GM19035 (cell line): ENCODE results near the gene ZNF710.
"Not testable (repeated sequence)": the region's sequence is repeated elsewhere in the genome, so short reads cannot be mapped to it uniquely, and the experiment has no call there.

Experiments
- ATAC-seq: cut with Tn5 transposase; IDR thresholded peaks from one replicate; pipeline ENCODE4 v1.9.1; 2021; ENCODE audit not compliant: unreplicated experiment

ZNF710 gene, protein sequence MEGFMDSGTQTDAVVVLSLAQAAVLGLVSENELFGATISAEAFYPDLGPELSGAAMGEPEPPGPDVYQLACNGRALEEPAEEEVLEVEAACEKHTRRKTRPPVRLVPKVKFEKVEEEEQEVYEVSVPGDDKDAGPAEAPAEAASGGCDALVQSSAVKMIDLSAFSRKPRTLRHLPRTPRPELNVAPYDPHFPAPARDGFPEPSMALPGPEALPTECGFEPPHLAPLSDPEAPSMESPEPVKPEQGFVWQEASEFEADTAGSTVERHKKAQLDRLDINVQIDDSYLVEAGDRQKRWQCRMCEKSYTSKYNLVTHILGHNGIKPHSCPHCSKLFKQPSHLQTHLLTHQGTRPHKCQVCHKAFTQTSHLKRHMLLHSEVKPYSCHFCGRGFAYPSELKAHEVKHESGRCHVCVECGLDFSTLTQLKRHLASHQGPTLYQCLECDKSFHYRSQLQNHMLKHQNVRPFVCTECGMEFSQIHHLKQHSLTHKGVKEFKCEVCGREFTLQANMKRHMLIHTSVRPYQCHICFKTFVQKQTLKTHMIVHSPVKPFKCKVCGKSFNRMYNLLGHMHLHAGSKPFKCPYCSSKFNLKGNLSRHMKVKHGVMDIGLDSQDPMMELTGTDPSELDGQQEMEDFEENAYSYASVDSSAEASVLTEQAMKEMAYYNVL

DNA sequence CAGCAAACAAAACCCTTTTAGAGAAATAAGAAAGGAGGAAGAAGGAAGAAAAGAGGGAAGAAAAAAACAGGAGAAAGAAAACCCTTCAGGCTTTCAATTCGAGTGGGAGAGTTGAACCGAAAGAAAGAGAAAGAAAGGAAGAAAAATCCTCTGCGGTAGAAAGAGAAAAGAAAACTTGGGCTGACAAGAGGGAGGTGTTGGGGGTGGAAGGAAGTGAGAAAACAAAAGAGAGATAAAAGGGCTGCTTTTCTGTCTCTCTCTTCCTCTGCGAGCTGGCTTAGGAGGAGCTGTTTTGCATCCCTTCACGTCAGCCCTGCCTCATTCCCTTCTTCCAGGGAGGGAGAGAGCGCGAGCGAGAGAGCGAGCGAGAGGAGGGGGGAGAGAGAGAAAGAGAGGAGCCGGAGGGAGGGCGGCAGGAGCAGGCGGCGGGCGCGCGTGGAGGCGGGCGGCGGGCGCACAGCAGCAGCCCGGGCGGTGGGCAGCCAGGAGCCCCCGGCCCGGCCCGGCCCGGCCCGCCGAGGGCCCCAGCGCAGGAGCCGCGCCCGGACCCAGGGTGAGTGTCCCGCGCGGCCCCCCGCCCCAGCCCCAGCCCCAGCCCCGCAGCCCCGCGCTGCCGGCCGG, at the start of gene ZNF710:
TSS of gene ZNF710 (plus strand) at position 263 of the 621 bp plus-strand sequence. CDS start 65,814 bp downstream, outside the sequence.
- peak; percentile 23 for ATAC-seq

DNA sequence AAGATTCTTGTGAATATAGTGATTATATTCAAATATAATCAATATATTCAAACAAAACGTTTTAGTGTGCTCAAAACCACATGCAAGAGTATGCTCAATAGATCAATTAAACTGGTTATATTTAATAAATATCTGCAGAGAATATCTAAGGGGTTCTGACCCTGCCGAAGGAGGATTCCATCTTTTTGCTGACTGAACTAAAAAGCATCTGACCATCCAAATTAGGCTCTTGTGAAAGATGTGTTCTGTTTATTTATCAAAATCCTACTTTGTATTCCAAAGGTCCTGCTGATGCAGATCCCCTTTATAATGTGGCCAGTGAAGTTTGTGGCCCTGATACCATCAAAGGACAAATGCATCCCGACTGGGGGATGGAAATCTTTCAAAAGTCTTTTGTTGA, 46.6 kb upstream of the ZNF710 start:
- no peak for ATAC-seq

DNA sequence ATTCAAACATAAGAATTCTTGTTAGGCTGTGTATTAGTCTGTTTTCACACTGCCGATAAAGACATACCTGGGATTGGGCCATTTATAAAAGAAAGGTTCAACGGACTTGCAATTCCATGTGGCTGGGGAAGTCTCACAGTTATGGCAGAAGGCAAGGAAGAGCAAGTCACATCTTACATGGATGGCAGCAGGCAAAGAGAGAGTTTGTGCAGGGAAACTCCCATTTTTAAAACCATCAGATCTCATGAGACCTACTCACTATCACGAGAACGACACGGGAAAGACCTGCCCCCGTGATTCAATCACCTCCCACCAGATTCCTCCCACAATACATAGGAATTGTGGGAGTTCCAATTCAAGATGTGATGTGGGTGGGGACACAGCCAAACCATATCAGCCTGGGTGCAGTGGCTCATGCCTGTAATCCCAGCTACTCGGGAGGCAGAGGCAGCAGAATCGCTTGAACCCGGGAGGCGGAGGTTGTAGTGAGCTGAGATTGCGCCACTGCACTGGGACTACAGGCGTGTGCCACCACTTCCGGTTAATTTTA, 45.6 kb upstream of the ZNF710 start:
- not testable (repeated sequence) for ATAC-seq

DNA sequence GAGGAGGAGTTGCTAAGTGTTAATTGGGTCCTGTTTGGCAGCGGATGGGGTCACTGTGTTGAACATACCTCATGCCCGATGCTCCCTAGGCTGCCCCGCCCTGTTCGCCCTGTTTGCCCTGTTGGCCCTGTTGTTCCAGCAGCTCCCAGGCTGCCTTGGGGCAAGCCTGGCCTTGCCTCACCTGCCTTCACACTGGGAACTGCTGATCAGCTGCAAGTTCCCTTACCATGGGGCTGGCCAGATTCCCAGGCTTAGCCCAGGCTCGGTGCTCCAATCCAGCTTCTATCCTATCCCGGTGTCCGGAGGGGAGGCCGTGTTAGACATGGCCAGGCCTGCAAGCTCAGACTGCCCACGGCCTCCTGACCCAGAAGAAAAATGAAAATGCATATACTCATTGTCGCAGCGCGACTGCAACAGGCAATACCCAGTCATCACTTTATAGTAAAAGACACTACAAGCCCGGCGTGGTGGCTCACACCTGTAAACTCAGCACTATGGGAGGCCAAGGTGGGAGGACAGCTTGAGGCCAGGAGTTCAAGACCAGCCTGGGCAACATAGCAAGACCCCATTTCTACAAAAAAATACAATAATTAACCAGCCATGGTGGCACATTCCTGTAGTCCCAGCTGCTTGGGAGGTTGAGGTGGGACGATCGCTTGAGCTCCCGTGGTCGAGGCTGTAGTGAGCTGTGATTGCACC, 42.9 kb upstream of the ZNF710 start:
- ATAC-seq: no peak

DNA sequence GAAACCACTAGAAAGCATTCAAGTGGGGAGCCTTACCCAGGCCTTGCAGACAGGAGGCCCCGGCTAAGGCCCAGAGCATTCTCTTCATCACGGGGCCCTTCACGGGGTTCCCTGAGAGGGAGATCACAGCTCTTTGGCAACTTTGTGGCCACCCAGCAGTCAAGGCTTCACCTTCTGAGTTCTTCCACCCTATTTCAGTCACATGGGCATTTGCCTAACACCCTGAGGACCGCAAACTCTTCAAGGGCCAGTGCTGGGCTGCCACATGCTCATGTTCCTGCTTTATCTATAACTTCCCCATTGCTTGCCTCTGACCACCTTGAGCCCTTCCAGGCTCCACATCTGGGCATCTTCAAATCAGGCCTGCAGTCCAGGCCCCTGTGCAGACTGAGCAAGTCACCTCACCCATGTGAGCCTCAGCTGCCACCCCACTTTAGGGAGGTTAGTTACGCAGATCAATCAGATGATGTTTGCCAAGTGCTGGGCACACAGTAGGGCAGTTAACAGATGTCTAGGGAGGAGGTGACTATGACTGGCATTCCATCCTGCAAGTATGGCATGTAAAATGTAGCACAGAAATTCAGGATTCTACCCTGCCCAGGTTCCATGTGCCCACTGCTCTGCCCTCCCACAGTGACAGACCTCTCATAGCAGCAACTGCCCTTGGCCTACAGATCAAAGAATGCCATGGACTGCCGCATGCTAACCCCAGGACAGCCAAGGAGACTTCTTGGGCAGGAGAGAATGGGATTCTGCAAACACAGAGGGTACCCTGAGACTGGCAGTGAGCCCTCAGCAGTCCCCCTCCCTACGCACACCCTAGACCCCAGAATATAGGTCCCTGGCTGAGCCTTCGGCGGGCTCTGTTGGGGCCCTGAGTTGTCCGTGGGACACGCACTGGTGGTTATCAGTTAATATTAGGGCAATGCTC, 37.6 kb upstream of the ZNF710 start:
- ATAC-seq: no peak

DNA sequence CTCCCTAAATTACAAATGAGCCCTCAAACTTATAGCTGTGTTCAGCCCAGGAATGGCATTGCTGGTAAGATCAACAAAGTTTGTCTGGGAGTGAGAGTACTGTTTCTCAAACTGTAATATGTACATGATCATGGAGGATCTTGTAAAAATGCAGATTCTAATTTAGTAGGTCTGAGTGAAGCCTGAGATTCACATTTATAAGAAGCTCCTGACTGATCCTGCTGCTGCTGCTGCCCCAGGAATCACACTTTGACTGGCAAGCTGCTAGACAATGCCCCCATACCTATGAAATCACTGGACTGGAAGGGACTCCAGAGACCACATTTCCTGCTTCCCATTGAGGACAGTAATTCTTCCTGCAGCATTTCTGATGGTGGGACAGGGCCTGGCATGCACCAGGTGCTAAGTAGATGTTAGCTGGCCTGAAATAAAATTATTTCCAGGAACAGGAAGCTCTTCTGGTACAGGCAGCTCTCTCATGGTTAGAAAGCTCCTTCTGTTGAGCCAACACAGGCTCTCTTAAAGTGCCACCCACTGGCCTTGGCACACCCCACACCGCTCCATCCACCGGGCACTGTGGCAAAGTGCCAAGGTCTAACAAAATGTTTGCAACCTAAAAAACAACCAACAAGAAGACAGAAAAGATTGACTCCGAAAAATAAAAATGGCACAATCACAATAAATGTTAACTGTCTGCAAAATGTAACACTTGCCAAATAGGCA, 36.7 kb upstream of the ZNF710 start:
- no peak for ATAC-seq

DNA sequence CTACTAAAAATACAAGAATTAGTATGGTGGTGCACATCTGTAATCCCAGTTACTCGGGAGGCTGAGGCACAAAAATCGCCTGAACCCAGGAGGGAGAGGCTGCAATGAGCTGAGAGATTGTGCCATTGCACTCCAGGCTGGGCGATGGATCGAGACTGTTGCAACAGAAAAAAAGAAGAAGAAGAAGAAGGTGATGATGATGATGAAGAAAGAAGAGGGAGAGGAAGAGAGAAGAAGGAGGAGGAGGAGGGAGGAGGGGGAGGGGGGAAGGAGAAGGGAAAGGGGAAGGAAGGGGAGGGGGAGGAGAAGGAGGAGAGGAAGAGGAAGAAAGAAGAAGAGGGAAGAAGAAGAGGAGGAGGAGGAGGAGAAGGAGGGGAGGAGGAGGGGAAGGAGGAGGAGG, 33.2 kb upstream of the ZNF710 start:
- ATAC-seq: no peak

DNA sequence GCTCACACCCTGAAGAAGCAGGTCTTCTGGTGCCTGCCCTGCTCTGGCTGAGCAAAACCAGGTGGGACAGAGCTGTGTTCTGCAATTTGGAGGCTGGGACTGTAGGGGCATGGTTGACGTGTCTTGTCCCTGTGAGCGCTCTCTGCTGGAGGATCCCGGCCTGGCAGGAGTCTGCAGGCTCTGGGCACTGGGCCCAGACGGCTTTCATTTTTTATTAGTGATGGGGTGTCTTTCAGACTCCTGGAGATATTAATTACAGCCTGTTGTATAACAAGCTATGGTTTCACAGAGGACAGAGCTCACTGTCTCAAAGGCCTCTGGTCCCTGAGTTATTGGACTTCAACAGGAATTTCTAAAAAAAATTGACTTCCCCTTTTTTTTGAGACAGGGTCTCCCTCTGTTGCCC, 29.5 kb upstream of the ZNF710 start:
- peak; percentile 96 for ATAC-seq

DNA sequence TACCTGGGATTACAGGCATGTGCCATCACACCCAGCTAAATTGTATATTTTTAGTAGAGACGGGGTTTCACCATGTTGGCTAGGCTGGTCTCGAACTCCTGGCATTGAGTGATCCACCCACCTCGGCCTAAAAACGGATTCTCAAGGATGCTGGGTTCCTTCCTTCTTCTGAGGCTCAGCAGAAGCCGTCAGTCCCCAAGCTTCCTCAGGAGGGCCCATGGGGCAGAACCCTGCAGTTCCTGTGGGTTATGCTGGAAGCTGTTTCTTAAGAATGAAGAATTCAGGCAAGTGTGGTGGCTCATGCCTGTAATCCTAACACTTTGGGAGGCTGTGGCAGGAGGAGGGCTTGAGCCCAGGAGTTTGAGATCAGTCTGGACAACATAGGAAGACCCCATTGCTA, 29.0 kb upstream of the ZNF710 start:
- ATAC-seq: no peak

DNA sequence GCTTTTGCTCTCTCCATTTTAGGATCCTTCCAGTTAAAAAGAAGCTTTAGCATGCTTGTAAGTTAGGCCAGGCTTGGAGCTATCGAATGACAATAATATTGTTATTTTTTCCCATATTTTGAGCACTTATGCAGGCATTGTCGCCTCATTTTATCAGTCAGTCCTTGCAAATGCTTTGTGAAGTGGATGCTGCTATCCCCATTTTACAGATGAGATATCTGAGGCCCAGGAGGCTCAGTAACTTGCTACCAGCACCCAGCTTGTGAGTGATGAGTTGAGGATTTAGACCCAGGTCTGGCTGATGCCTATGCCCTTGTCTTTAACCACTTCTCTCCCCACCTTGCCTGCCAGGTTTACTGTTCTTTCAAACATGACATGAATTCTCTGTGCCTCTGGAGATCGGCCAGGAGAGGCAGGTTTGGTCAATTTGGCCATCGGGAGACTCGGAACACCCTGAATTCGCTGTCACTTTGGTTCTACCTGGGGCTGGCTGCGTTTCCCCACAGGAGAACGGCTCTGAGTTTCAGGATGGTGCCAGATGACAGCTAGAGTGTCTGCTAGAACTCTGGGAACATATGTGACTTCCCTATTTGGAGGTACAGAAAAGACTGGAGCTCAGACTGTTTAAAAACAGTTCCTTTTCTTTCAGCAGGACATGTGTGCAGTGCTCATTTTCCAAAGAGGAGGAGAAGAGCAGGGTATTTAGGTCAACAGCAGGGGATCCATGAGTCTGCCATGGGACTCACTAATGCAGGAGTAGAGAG, 25.5 kb upstream of the ZNF710 start:
- ATAC-seq: no peak

DNA sequence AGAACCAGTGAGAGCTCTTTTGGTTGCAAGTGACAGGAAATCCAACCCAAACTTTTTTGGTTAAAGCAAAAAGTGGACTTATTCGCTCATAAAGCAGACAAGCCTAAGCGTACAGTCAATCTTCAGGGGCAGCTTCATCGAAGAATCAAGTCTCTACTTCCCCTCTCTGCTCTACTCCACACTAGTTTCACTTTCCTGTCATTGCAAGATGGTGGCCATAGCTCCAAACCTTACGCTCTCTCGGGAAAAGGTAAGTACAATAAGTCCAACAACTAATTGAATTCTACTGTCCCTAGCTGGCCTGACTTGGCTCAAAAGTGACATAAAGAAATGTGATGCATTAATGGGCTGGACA, 24.9 kb upstream of the ZNF710 start:
- ATAC-seq: no peak

DNA sequence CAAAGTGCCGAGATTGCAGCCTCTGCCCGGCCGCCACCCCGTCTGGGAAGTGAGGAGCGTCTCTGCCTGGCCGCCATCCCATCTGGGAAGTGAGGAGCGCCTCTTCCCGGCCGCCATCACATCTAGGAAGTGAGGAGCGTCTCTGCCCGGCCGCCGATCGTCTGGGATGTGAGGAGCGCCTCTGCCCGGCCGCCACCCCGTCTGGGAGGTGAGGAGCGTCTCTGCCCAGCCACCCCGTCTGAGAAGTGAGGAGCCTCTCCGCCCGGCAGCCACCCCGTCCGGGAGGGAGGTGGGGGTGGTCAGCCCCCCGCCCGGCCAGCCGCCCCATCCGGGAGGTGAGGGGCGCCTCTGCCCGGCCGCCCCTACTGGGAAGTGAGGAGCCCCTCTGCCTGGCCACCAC, 23.3 kb upstream of the ZNF710 start:
- ATAC-seq: not testable (repeated sequence)

DNA sequence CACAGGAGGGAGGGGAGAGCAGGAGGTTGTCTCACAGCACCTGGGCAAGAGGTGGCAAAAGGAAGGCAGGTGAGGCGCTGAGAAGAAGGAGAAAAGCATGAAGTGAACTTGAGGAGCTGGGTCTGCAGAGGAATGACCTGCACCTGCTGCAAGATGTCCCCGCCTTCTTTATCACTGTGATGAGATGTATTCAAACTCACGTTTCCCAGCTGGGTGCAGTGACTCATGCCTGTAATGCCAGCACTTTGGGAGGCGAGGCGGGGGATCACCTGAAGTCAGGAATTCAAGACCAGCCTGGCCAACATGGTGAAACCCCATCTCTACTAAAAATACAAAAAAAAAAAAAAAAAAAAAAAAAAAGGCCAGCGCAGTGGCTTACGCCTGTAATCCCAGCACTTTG, 22.2 kb upstream of the ZNF710 start:
- ATAC-seq: no peak

DNA sequence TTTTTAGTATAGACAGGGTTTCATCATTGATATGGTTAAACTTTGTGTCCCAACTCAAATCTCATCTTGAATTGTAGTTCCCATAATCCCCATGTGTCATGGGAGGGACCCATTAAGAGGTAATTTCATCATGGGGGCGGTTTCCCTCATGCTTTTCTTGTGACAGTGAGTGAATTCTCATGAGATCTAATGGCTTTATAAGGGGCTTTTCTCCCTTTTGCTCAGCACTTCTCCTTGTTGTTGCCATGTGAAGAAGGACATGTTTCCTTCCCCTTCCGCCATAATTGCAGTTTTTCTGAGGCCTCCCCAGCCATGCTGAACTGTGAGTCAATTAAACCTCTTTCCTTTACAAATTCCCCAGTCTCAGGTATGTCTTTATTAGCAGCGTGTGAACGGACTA, 20.2 kb upstream of the ZNF710 start:
- ATAC-seq: no peak

DNA sequence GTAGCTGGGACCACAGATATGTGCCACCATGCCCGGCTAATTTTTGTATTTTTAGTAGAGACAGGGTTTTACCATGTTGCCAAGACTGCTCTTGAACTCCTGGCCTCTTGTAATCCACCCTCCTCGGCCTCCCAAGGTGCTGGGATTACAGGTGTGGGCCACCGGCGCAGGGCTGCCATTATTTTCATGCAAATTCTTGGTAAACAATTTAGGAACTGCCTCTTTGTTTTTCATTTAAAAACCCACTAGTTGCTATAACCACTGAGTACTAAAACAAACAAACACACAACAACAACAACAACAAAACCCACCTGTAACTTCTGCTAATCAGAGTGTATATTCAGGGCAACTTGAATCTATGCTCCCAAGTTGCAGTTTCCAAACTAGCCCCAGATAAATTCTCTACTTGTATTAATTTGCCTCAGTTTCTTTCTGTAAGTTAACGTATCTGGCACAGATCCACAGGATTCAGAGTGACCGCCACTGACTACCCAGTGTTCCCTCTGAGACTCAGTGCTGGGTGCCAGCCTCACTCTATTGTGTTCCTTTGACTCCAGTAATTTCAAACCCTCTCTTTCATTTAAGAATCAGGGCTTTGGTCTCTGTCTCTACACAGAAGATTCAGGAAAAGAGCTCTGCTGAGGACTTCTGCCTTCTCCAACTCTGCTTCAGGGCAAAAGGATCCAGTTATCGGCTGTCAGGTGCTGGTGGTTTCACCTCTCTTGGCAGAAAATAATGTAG, 18.6 kb upstream of the ZNF710 start:
- ATAC-seq: no peak

DNA sequence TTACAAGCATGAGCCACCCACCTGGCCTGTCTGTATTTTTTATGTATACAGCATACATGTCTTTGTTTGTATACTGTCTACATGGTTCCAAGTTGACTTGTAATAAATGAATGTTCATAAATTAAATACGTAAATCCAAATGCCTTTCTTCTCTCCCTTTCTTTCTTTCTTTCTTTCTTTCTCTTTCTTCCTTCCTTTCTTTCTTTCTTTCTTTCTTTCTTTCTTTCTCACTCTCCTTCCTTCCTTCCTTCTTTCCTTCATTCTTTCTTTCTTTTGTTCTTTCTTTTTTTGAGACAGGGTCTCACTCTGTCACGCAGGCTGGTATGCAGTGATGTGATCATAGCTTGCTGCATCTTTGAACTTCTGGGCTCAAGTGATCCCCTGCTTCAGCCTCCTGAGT, 17.1 kb upstream of the ZNF710 start:
- ATAC-seq: no peak

DNA sequence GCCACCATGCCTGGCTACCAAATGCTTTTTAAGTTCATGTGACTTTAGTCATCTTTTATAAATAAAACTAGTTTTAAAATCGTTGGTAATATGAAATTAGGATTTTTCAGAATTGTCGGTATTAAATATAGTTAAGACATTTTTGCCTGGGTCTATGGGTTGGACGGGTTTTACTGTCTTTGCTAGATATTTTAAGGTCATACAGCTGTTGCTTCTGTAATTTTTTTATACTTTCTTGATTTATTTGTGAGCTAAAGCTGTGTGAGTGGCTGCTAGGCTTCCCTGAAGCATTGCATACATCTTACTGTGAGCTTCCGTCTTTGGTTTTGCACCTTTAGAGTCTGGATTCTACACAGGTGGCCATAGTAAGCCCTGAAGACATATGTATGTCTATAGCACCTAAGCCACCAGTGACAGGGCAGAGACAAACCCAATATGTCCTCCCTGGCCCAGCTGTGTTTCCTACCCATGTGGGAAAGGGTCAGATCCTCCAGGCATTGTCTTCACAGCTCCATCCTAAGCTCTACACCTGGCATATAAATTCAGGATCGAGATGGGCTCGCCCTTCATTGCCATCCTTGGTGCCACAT, 16.6 kb upstream of the ZNF710 start:
- no peak for ATAC-seq

DNA sequence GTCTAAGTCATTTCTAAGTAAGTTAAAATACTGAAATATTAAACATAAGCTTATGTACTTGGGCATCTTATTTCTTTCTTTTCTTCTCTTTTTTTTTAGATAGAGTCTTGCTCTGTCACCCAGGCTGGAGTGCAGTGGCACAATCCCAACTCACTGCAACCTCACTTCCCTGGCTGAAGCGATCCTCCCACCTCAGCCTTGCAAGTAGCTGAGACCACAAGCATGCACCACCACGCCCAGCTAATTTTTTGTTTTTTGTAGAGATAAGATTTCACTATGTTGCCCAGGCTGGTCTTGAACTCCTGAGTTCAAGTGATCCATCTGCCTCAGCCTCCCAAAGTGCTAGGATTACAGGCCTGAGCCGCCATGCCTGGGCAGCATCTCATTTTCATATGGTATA, 16.0 kb upstream of the ZNF710 start:
- no peak for ATAC-seq
